NB4 (cell line): ENCODE measurements around the gene RNF130.
"Not testable (repeated sequence)": the region's sequence is repeated elsewhere in the genome, so short reads cannot be mapped to it uniquely, and the experiment has no call there.

Experiments used
- DNase-seq: peaks from one replicate; pipeline ENCODE4 v3.0.0; 2010; ENCODE audit warnings: low read depth
- H3K4me3 ChIP-seq: one replicate; pipeline ENCODE4 v1.5.1; 2011; ENCODE audit warnings: mild to moderate bottlenecking, low read depth, low read length, moderate library complexity
- MYC ChIP-seq: IDR thresholded peaks from 2 replicates; pipeline ENCODE4 v1.6.1; 2011; ENCODE audit warnings: low read depth, low read length
- POLR2A ChIP-seq: IDR thresholded peaks from 2 replicates; pipeline ENCODE4 v1.6.1; 2011; ENCODE audit warnings: mild to moderate bottlenecking; ENCODE audit not compliant: insufficient read length; ENCODE audit errors: extremely low read depth
- TF ChIP-seq, protein P1 (sequence below): IDR thresholded peaks from one replicate; pipeline ENCODE4 v1.5.1; 2012; ENCODE audit warnings: low read depth, low read length
- TF ChIP-seq, protein P2 (sequence below): IDR thresholded peaks from 2 replicates; pipeline ENCODE4 v1.6.1; 2011; ENCODE audit warnings: low read depth, low read length

RNF130 gene

DNA sequence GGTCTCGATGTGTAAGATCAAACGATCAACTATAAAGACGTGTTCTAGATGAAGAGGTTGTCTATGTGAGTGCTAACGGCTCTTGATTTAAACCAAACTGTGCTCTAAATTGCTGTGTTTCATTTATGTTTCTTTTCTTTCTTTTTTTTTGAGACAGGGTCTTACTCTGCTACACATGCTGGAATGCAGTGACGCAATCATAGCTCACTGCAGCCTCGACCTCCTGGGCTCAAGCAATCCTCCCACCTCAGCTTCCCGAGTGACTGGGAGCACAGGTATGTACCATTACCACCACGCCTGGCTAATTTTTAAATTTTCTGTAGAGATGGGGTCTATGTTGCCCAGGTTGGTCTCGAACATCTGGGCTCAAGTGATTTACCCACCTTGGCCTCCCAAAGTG lies 24.0 kb upstream of the RNF130 start:
- no peak for TF ChIP-seq POLR2A
- TF ChIP-seq, protein P1, sequence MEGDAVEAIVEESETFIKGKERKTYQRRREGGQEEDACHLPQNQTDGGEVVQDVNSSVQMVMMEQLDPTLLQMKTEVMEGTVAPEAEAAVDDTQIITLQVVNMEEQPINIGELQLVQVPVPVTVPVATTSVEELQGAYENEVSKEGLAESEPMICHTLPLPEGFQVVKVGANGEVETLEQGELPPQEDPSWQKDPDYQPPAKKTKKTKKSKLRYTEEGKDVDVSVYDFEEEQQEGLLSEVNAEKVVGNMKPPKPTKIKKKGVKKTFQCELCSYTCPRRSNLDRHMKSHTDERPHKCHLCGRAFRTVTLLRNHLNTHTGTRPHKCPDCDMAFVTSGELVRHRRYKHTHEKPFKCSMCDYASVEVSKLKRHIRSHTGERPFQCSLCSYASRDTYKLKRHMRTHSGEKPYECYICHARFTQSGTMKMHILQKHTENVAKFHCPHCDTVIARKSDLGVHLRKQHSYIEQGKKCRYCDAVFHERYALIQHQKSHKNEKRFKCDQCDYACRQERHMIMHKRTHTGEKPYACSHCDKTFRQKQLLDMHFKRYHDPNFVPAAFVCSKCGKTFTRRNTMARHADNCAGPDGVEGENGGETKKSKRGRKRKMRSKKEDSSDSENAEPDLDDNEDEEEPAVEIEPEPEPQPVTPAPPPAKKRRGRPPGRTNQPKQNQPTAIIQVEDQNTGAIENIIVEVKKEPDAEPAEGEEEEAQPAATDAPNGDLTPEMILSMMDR, result no peak
- no peak for TF ChIP-seq MYC
- TF ChIP-seq, protein P2, sequence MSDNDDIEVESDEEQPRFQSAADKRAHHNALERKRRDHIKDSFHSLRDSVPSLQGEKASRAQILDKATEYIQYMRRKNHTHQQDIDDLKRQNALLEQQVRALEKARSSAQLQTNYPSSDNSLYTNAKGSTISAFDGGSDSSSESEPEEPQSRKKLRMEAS, result no peak
- no peak for DNase-seq
- H3K4me3 ChIP-seq, result no peak overlapping the region

DNA sequence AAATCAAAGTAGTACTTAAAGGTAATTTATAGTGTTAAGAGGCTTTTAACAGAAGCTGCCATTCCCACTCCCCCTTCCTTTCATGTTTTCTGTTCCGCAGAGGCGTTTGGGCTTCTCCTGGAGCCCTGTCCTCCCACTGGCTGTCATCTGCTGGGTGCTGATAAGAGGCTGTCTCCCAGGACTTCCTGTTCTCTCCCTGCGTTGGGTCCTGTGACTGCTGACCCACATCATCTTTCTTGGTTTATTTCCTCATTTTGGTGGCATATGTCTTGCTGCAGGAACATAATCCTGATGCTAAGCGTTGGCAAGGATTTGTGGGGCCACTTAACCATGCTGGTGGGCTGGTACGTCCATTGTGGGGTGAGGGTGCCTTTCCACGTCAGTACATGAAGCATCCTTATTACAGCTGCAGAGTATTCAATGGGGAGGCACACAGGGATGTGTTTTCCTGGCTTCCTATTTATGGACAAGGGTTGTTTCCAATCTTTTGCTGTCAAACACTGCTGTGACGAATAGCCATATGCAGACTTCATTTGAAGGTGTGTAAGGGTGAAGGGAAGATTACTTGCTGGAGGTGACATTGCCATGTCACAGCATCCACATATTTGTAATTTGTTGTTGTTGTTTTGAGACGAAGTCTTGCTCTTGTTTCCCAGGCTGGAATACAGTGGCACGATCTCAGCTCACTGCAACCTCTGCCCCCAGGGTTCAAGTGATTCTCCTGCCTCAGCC lies 22.3 kb upstream of the RNF130 start:
- DNase-seq, result peak; percentile 87
- TF ChIP-seq, protein P1, result no peak
- TF ChIP-seq, protein P2, result 0 out of 2 replicates have a peak, but pooled peaks have one; percentile 15

DNA sequence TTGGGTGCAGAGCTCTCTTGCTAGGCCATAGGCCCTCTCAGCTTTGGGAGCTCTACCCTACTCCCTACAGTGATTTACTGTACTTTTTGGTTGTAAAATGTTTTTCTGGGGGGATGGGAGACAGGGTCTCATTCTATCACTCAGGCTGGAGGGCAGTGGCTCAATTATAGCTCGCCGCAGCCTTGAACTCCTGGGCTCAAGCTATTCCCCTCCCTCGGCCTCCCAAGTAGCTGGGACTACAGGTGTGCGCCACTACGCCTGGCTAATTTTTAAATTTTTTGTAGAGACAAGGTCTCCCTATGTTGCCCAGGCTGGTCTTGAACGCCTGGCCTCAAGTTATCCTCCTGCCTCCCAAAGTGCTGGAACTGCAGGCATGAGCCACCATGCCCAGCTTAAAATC lies 21.7 kb upstream of the RNF130 start:
- TF ChIP-seq, protein P1, result no peak
- TF ChIP-seq, protein P2, result no peak
- TF ChIP-seq POLR2A (no peak), MYC (no peak)
- H3K4me3 ChIP-seq, result no peak overlapping the region
- no peak for DNase-seq

More for the DNA sequence above, 22.3 kb upstream of the RNF130 start:
- H3K4me3 ChIP-seq, result no peak overlapping the region

DNA sequence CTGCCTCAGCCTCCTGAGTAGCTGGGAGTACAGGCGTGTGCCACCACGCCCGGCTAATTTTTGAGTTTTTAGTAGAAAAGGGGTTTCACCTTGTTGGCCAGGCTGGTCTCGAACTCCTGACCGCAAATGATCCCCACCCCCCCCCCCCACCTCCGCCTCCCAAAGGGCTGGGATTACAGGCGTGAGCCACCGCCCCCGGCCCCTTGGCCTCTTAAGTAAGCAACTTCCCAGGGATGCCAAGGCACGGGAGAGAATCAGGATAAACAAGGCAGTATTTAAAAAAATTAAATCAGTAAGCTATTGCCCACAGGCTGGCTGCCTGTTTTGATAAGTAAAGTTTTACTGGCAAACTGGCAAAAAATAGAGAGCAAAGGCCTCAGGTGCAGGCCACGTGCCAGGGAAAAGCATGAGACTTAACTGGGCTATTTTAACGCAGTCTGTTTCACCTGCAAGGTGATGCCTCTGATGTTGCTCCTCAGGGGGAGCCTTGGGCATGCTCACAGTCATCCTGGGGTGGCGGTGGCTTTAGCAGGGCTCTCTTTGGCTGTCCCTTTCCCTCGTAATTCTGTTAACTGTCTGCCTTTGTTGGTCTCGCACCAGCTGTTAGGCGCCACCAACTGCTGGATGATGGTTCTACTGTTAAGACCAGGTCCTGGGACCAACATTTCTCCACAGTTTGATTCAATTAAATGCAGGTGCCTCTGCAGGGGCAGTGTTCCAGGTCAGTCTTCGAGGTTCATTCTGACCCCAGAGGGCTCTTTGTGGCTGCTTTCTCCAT lies 19.4 kb upstream of the RNF130 start:
- no peak overlapping the region for H3K4me3 ChIP-seq
- peak; percentile 72 for DNase-seq

DNA sequence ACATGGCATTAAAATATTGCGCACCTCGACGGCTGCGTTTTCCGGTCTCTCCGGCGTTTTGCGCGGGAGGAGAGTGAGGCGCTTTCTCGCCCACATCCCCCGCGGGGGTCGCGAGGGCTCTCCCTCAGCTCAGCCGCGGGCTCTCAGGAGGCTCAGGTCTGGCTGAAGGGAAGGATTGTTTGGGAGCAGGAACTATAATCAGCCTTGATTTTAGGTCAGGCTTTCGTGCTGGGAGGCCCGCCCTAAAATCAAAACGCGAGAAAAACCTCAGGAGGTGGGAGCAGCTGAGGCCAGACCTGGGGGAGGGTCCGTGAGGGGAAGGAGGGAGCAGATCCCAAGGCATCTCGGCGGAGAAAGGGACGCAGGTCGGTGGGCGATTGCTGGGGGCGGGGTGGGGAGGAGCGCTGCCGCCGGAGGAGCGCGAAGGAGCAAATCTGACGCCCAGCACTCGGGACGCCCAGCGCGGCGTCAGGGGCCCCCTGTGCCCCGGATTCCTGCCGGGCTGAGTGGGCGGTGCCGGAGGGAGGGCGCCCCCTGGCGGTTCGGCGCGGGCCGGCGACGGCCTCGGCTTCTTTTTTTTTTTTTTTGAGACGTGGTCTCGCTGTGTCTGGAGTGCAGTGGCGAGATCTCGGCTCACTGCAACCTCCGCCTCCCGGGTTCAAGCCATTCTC lies 18.7 kb upstream of the RNF130 start:
- TF ChIP-seq MYC (0 out of 2 replicates have a peak, but pooled peaks have one; percentile 41), POLR2A (no peak)
- TF ChIP-seq, protein P1, result peak; percentile 80
- TF ChIP-seq, protein P2, result no peak
- no peak overlapping the region for H3K4me3 ChIP-seq
- DNase-seq, result peak; percentile 79

More for the DNA sequence above, 19.4 kb upstream of the RNF130 start:
- TF ChIP-seq MYC, result no peak
- TF ChIP-seq, protein P1, result peak; percentile 39

DNA sequence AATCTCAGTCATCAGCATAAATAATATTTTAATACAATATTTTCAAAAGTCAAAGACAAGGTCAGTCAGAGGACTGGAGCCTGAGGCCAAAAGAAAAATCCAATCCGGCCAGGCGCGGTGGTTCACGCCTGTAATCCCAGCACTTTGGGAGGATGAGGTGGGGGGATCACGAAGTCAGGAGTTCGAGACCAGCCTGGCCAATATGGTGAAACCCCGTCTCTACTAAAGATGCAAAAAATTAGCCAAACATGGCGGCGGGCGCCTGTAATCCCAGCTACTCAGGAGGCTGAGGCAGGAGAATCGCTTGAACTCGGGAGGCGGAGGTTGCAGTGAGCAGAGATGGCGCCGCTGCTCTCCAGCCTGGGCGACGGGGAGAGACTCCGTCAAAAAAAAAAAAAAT lies 18.1 kb upstream of the RNF130 start:
- H3K4me3 ChIP-seq, DNase-seq: not testable (repeated sequence)
